ENCODE results near the gene RAB36. TPM values are rescaled to one million over a fixed set of nuclear protein-coding genes. Genes with fewer than 3 reads are reported as not detected.

The RAB36 gene
- total and polyA plus RNA-seq, 9 donors = 3.9 to 18.7 (median 6.3) TPM

DNA sequence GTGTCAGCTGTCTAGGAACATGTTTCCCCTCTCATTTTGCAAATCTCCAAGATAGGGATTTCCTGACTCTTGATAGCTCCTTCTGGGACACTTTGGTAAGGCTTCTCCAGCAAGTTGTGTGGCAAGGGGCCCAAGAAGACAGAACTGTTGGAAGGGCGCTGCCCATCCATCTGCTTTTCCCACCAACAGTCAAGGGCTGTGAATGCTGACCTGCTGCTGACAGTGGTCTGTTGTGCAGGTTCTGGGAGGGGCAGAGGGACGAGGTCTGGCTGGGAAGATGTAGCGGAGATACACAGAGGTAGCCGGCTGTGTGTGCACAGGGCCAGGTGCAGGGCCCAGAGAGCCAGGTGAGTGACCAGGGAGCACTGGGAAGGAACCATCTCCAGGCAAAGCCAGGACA lies 47.3 kb downstream of the RAB36 start:
- Histone ChIP-seq H3K9me3 (no peaks in the 10 kb centered on the region), H3K4me1 (ENCODE audit: insufficient read depth) (peaks cover 3% of the 10 kb centered on the region), H3K36me3 (no peaks in the 10 kb centered on the region), H3K27me3 (no peaks in the 10 kb centered on the region), H3K27ac (no peak overlapping the region), H3K4me3 (no peak overlapping the region)
- no peak for TF ChIP-seq POLR2A (IDR thresholded peaks at IDR 0.05)
- TF ChIP-seq EP300 (IDR thresholded peaks at IDR 0.05) = no peak
- TF ChIP-seq, protein P1, sequence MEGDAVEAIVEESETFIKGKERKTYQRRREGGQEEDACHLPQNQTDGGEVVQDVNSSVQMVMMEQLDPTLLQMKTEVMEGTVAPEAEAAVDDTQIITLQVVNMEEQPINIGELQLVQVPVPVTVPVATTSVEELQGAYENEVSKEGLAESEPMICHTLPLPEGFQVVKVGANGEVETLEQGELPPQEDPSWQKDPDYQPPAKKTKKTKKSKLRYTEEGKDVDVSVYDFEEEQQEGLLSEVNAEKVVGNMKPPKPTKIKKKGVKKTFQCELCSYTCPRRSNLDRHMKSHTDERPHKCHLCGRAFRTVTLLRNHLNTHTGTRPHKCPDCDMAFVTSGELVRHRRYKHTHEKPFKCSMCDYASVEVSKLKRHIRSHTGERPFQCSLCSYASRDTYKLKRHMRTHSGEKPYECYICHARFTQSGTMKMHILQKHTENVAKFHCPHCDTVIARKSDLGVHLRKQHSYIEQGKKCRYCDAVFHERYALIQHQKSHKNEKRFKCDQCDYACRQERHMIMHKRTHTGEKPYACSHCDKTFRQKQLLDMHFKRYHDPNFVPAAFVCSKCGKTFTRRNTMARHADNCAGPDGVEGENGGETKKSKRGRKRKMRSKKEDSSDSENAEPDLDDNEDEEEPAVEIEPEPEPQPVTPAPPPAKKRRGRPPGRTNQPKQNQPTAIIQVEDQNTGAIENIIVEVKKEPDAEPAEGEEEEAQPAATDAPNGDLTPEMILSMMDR (IDR thresholded peaks at IDR 0.05) = no peak
- WGBS, 3 donors = 89 to 95% (median 94%) methylated on average over 4 of the region's 4 CpGs
- intact Hi-C loops (cut with DNase I) = no loop called here
- DNase-seq = no peak

DNA sequence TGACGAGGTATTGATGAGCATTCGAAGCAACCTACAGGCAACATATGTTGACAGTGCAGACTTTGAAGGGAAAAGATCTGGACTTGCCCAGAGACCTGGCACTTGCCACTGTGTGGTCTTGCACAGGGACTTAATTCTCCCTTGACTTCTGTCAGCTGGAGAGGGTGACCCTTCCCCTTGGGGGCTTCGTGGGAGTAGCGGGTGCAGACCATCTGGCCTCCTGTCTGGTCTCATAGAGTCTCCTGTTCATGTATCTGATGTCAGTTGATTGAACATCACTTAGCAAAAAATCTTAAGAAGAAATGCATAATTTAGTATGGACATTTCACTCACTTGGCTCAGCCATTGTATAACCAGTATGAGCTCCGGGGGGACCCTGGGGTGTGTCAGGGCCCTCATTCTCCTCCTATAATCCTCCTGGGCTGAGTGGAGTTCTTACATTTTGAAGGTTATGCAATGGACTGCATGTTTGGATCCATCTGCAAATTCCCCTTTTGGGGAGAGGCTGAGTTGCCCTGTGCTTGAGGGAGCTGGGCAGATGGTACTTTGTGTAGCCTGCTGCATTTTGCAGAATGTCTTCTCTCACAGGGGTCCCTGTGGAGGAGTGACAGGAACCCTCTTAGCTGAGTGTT lies 48.0 kb downstream of the RAB36 start:
- Histone ChIP-seq H3K27me3 (no peaks in the 10 kb centered on the region), H3K4me3 (no peak overlapping the region), H3K9me3 (no peaks in the 10 kb centered on the region), H3K4me1 (ENCODE audit: insufficient read depth) (no peaks in the 10 kb centered on the region), H3K27ac (no peak overlapping the region), H3K36me3 (no peaks in the 10 kb centered on the region)
- no peak for DNase-seq
- no peak for TF ChIP-seq EP300 (IDR thresholded peaks at IDR 0.05)
- no peak for TF ChIP-seq POLR2A (IDR thresholded peaks at IDR 0.05)
- TF ChIP-seq, protein P1 (IDR thresholded peaks at IDR 0.05) = no peak
- 88 to 90% (median 90%) methylated on average over 5 of the region's 5 CpGs for WGBS, 3 donors
- intact Hi-C loops (cut with DNase I) = no loop called here

DNA sequence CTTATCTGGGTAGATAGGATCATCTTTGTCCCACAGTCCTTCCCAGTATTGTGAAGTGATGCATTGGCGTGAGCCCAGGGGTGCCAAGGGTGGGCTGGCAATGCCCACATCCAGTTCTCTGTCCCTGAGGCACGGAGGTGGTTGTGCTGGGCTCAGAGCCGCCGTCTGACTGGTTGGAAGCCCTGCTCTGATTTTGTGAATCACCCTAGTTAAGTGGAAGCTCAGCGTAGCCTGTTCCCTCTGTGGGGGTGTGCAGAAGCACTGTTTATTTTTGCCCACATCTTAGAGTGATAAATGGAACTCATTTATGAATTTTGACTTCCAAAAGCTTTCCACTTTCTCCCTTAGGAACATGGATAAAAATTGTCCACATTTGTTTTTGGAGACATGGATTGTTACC lies 48.6 kb downstream of the RAB36 start:
- Histone ChIP-seq H3K4me1 (ENCODE audit: insufficient read depth) (no peaks in the 10 kb centered on the region), H3K27me3 (no peaks in the 10 kb centered on the region), H3K9me3 (no peaks in the 10 kb centered on the region), H3K27ac (no peak overlapping the region), H3K36me3 (no peaks in the 10 kb centered on the region), H3K4me3 (no peak overlapping the region)
- no peak for DNase-seq
- 74 to 82% (median 80%) methylated on average over 5 of the region's 5 CpGs for WGBS, 3 donors
- TF ChIP-seq EP300 (IDR thresholded peaks at IDR 0.05) (no peak), POLR2A (IDR thresholded peaks at IDR 0.05) (no peak)
- TF ChIP-seq, protein P1 (IDR thresholded peaks at IDR 0.05) = no peak
- intact Hi-C loops (cut with DNase I) = no loop called here

DNA sequence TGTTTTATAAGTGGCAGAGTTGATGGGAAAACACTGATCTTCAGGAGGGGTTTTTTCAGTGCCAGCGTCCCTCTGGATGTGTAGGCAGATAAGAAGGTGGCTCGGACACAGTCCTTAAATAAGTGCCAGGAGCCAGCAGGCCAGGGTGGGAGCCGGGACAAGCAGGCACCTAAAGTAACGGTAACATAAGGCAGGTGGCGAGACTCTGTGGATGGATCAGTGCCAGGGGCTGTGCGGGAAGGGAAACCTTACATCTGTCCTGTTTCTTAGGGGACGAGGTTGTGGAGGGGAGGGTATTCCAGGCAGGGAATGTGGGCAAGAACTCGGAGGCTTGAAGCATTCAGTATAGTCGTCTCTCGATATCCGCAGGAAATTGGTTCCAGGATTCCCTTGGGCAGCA lies 50.9 kb downstream of the RAB36 start:
- H3K4me3 ChIP-seq = no peak overlapping the region
- no peaks in the 10 kb centered on the region for H3K9me3 ChIP-seq
- intact Hi-C loops (cut with DNase I) = no loop called here
- TF ChIP-seq EP300 (IDR thresholded peaks at IDR 0.05) (no peak), POLR2A (IDR thresholded peaks at IDR 0.05) (no peak)
- TF ChIP-seq, protein P1 (IDR thresholded peaks at IDR 0.05) = no peak
- no peaks in the 10 kb centered on the region for H3K27me3 ChIP-seq
- no peak for DNase-seq
- H3K36me3 ChIP-seq = no peaks in the 10 kb centered on the region
- H3K27ac ChIP-seq = no peak overlapping the region
- 80 to 86% (median 82%) methylated on average over 11 of the region's 11 CpGs for WGBS, 3 donors
- H3K4me1 ChIP-seq (ENCODE audit: insufficient read depth) = peaks cover 1% of the 10 kb centered on the region

Data from ovary (tissue), 9 donors.